HG03097 (cell line): Measurements from ENCODE around the gene IFITM1.
"Not testable (repeated sequence)": the region's sequence is repeated elsewhere in the genome, so short reads cannot be mapped to it uniquely, and the experiment has no call there.

Source experiments
- ATAC-seq: cut with Tn5 transposase; IDR thresholded peaks from one replicate; pipeline ENCODE4 v1.9.1; 2021; ENCODE audit not compliant: unreplicated experiment, low FRiP score

Gene IFITM1

GRCh38 chr11:282171-282570 is 31.7 kb upstream of the IFITM1 start:
- no peak for ATAC-seq

GRCh38 chr11:282630-283360 is 31.0 kb upstream of the IFITM1 start:
- ATAC-seq, result no peak

GRCh38 chr11:283405-284104 is 30.3 kb upstream of the IFITM1 start:
- ATAC-seq, result no peak

- no peak for ATAC-seq
Measured at GRCh38 chr11:284105-285020, 29.5 kb upstream of the IFITM1 start.

GRCh38 chr11:285021-285893 is 28.6 kb upstream of the IFITM1 start:
- no peak for ATAC-seq

- no peak for ATAC-seq
Measured at GRCh38 chr11:285894-286220, 28.0 kb upstream of the IFITM1 start.

- ATAC-seq, result not testable (repeated sequence)
Measured at GRCh38 chr11:286977-287820, 26.6 kb upstream of the IFITM1 start.

GRCh38 chr11:287821-288477 is 25.9 kb upstream of the IFITM1 start:
- ATAC-seq, result no peak

GRCh38 chr11:288478-289397 is 25.1 kb upstream of the IFITM1 start, which contains the start of gene PGGHG:
TSS of gene PGGHG (plus strand) at chr11:289126. CDS start at chr11:289817, 691 bp downstream.
- no peak for ATAC-seq

GRCh38 chr11:289398-289711 is 24.5 kb upstream of the IFITM1 start:
- no peak for ATAC-seq

- no peak for ATAC-seq
Measured at GRCh38 chr11:289712-290620, 23.9 kb upstream of the IFITM1 start.

GRCh38 chr11:290621-291231 is 23.1 kb upstream of the IFITM1 start:
- ATAC-seq, result no peak

GRCh38 chr11:291281-292210 is 22.3 kb upstream of the IFITM1 start:
- no peak for ATAC-seq

- no peak for ATAC-seq
Measured at GRCh38 chr11:292211-293121, 21.4 kb upstream of the IFITM1 start.
